HEK293 (cell line): ENCODE measurements around the gene EPS8L3.

Experiments
- CTCF ChIA-PET: fragments of 350-600 bp; formaldehyde crosslinking; extraction: SDS; loops from one replicate; lab custom pipeline; 2021; ENCODE audit warnings: antibody characterized with exemption; lab: Yijun Ruan, JAX
- POLR2A ChIA-PET: fragments of 300-600 bp; formaldehyde crosslinking; extraction: SDS; loops from one replicate; lab custom pipeline; 2020; ENCODE audit warnings: antibody characterized with exemption, inconsistent platforms; lab: Yijun Ruan, JAX
- H3K27ac ChIP-seq: fragments of 200-500 bp; sonication (Bioruptor generic); 2 replicates; pipeline ENCODE4 v1.5.1; 2014; ENCODE audit warnings: low read depth, low read length, control low read depth, inconsistent platforms; ENCODE audit errors: extremely low read depth
- H3K36me3 ChIP-seq, 2 experiments: fragments of 200-500 bp in 1 of 2; sonication (Bioruptor generic) in 1 of 2; 1 replicate in 1 of 2; 2 replicates in 1 of 2; pipeline ENCODE4 v1.5.1; 2014 to 2017; ENCODE audit warnings: inconsistent platforms in 2 of 2, low read length in 2 of 2; ENCODE audit not compliant: control insufficient read depth in 2 of 2, insufficient read depth in 1 of 2
- H3K4me1 ChIP-seq: fragments of 200-500 bp; sonication (Bioruptor generic); 2 replicates; pipeline ENCODE4 v1.5.1; 2014; ENCODE audit warnings: mild to moderate bottlenecking, low read length, inconsistent platforms; ENCODE audit not compliant: control insufficient read depth, insufficient read depth
- H3K4me3 ChIP-seq: 2 replicates; pipeline ENCODE4 v1.5.1; 2011; ENCODE audit warnings: low read depth, mild to moderate bottlenecking, control low read depth, low read length, moderate library complexity
- H3K9me3 ChIP-seq: fragments of 200-500 bp; sonication (Bioruptor generic); 2 replicates; pipeline ENCODE4 v1.5.1; 2014; ENCODE audit warnings: low read depth, low read length, inconsistent platforms; ENCODE audit not compliant: control insufficient read depth, insufficient read depth
- IKZF3 ChIP-seq: fragments of 450-650 bp; IDR thresholded peaks from 2 replicates; pipeline ENCODE4 v1.5.0; 2018; ENCODE audit warnings: missing biosample characterization, mild to moderate bottlenecking, missing genetic modification characterization, moderate library complexity
- KLF8 ChIP-seq: fragments of 450-650 bp; formaldehyde crosslinking; IDR thresholded peaks from 2 replicates; pipeline ENCODE4 v1.5.1; 2016; ENCODE audit warnings: missing biosample characterization, missing genetic modification characterization
- PRDM2 ChIP-seq: fragments of 450-650 bp; formaldehyde crosslinking; IDR thresholded peaks from 2 replicates; pipeline ENCODE4 v1.5.1; 2016; ENCODE audit warnings: missing biosample characterization, missing genetic modification characterization, borderline replicate concordance
- ZIC2 ChIP-seq: fragments of 450-650 bp; formaldehyde crosslinking; IDR thresholded peaks from 2 replicates; pipeline ENCODE4 v1.5.1; 2016; ENCODE audit warnings: missing biosample characterization, missing genetic modification characterization
- ZNF157 ChIP-seq: fragments of 450-650 bp; formaldehyde crosslinking; IDR thresholded peaks from 2 replicates; pipeline ENCODE4 v1.5.1; 2016; ENCODE audit warnings: missing biosample characterization, missing genetic modification characterization
- ZNF202 ChIP-seq: fragments of 450-650 bp; formaldehyde crosslinking; IDR thresholded peaks from 2 replicates; pipeline ENCODE4 v1.5.1; 2016; ENCODE audit warnings: missing biosample characterization, missing genetic modification characterization, borderline replicate concordance
- ZNF214 ChIP-seq: fragments of 450-650 bp; formaldehyde crosslinking; IDR thresholded peaks from 2 replicates; pipeline ENCODE4 v1.5.1; 2017; ENCODE audit warnings: missing biosample characterization, mild to moderate bottlenecking, missing genetic modification characterization, borderline replicate concordance
- ZNF530 ChIP-seq: fragments of 450-650 bp; formaldehyde crosslinking; IDR thresholded peaks from 2 replicates; pipeline ENCODE4 v1.5.1; 2016; ENCODE audit warnings: low read depth, missing biosample characterization, missing genetic modification characterization
- ZNF544 ChIP-seq: fragments of 450-650 bp; formaldehyde crosslinking; IDR thresholded peaks from 2 replicates; pipeline ENCODE4 v1.5.0; 2017; ENCODE audit warnings: missing biosample characterization, missing genetic modification characterization
- ZNF580 ChIP-seq: fragments of 450-650 bp; formaldehyde crosslinking; IDR thresholded peaks from 2 replicates; pipeline ENCODE4 v1.5.1; 2016; ENCODE audit warnings: missing biosample characterization, missing genetic modification characterization
- ZNF585B ChIP-seq: fragments of 450-650 bp; formaldehyde crosslinking; IDR thresholded peaks from 2 replicates; pipeline ENCODE4 v1.5.1; 2016; ENCODE audit warnings: missing biosample characterization, missing genetic modification characterization
- ZNF777 ChIP-seq: fragments of 450-650 bp; formaldehyde crosslinking; IDR thresholded peaks from 2 replicates; pipeline ENCODE4 v1.5.1; 2017; ENCODE audit warnings: missing biosample characterization, missing genetic modification characterization, borderline replicate concordance
- ZSCAN23 ChIP-seq: fragments of 450-650 bp; formaldehyde crosslinking; IDR thresholded peaks from 2 replicates; pipeline ENCODE4 v1.5.1; 2016; ENCODE audit warnings: missing biosample characterization, missing genetic modification characterization

EPS8L3 gene

GRCh38 chr1:109804660-109805059, 40.9 kb upstream of the EPS8L3 start (continued):
- TF ChIP-seq PRDM2 (tag by site-specific recombination) (no peak), ZNF585B (tag by site-specific recombination) (no peak), ZSCAN23 (tag by site-specific recombination) (no peak), ZNF202 (tag by site-specific recombination) (no peak), ZNF580 (tag by site-specific recombination) (no peak)
- TF ChIP-seq, all 188 proteins: peak for 0

GRCh38 chr1:109803901-109804331, 40.2 kb upstream of the EPS8L3 start:
- ChIA-PET POLR2A (no interaction called here), CTCF (no interaction called here)
- no peaks in the 10 kb centered on the region for H3K36me3 ChIP-seq
- no peak overlapping the region for H3K27ac ChIP-seq
- H3K4me3 ChIP-seq: no peak overlapping the region
- H3K4me1 ChIP-seq: no peaks in the 10 kb centered on the region
- no peak for TF ChIP-seq ZNF157 (tag by site-specific recombination)
- TF ChIP-seq ZNF214 (tag by site-specific recombination): no peak
- no peak for TF ChIP-seq ZNF777 (tag by site-specific recombination)
- no peak for TF ChIP-seq ZNF544 (tag by site-specific recombination)
- H3K9me3 ChIP-seq: no peaks in the 10 kb centered on the region

DNA sequence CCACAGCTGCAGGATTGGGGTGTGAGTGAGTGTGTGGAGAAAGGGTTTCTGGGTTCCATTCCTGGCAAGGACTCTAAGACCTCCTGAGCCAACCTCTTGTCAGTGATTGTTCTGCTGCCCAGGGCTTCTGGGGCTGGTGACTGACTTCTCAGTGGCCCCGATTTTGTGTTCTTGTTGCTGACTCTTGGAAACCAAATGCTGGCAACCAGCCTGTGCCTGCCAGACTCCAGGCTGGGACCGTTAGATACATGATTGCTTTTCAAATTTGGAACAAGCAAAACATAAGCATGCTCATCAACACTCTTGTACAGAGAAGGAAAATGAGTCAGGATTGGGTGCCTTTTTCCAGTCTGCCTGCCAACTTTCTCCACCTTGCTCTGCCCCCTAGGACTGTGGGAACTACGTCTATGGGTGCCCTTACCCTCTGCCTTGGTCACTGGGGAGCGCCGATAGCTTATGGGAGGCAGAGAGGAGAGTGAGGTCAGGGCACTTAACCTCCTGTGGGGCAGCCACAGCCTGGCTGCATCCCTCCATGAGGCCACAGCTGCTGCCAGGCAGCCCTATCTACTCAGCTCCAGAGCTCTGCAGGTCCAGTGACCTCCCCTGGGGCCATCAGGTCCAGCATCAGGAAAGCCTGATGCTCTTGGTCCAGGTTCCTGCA, 39.3 kb upstream of the EPS8L3 start:
- H3K36me3 ChIP-seq: no peaks in the 10 kb centered on the region
- no peak overlapping the region for H3K27ac ChIP-seq
- no peaks in the 10 kb centered on the region for H3K9me3 ChIP-seq
- no peak overlapping the region for H3K4me3 ChIP-seq
- TF ChIP-seq ZIC2 (tag by site-specific recombination) (peak; percentile 76), IKZF3 (tag by site-specific recombination) (no peak), KLF8 (tag by site-specific recombination) (no peak), ZNF530 (tag by site-specific recombination) (no peak)
- POLR2A ChIA-PET: no interaction called here
- no peaks in the 10 kb centered on the region for H3K4me1 ChIP-seq
- CTCF ChIA-PET: interaction anchor here (1.7 kb wide), 1 partner anchor 181 kb away, joined by 9 read pairs; the partner anchor contains the start of gene AHCYL1
